ENCODE measurements around the gene ADGRG7.
A peak's percentile ranks its signal among the peaks of the same experiment; 100 is the strongest.

Gene ADGRG7

GRCh38 chr3:100627491-100627890 lies 18.1 kb downstream of the ADGRG7 start:
- Mint-ChIP-seq H3K4me1 (no peaks in the 10 kb centered on the region), H3K4me3 (no peak overlapping the region), H3K27ac (peak overlapping the region in 1 of 2 donors; percentile 34), H3K9me3 (peaks cover 10 to 14% of the 10 kb centered on the region in 2 donors), H3K27me3 (peaks cover 28% of the 10 kb centered on the region)
- ATAC-seq (no peak), DNase-seq (no peak)

- Mint-ChIP-seq H3K27me3 (peaks cover 28% of the 10 kb centered on the region), H3K4me3 (no peak overlapping the region), H3K27ac (no peak overlapping the region), H3K9me3 (peaks cover 6% of the 10 kb centered on the region in 2 donors), H3K4me1 (no peaks in the 10 kb centered on the region)
- ATAC-seq (no peak), DNase-seq (no peak)
Measured at GRCh38 chr3:100629421-100630127, 20.2 kb downstream of the ADGRG7 start.

GRCh38 chr3:100630664-100631063 lies 21.3 kb downstream of the ADGRG7 start:
- Mint-ChIP-seq H3K4me1 (no peaks in the 10 kb centered on the region), H3K27ac (no peak overlapping the region), H3K4me3 (no peak overlapping the region), H3K27me3 (peaks cover 28% of the 10 kb centered on the region), H3K9me3 (peaks cover 0 to 4% of the 10 kb centered on the region in 2 donors)
- no peak for DNase-seq
- no peak for ATAC-seq

GRCh38 chr3:100631236-100631635 lies 21.8 kb downstream of the ADGRG7 start:
- ATAC-seq (no peak), DNase-seq (no peak)
- Mint-ChIP-seq H3K27ac (no peak overlapping the region), H3K4me1 (no peaks in the 10 kb centered on the region), H3K27me3 (peaks cover 28% of the 10 kb centered on the region), H3K4me3 (no peak overlapping the region), H3K9me3 (peaks cover 0 to 4% of the 10 kb centered on the region in 2 donors)

GRCh38 chr3:100634493-100635272 lies 25.3 kb downstream of the ADGRG7 start:
- Mint-ChIP-seq H3K27ac (no peak overlapping the region), H3K27me3 (peaks cover 14% of the 10 kb centered on the region), H3K4me1 (no peaks in the 10 kb centered on the region), H3K4me3 (no peak overlapping the region), H3K9me3 (no peaks in the 10 kb centered on the region)
- DNase-seq, result peak; percentile 29 to 34
- peak; percentile 69 for ATAC-seq

GRCh38 chr3:100635273-100635701 lies 25.9 kb downstream of the ADGRG7 start:
- Mint-ChIP-seq H3K27ac (no peak overlapping the region), H3K9me3 (no peaks in the 10 kb centered on the region), H3K4me3 (no peak overlapping the region), H3K27me3 (peaks cover 16% of the 10 kb centered on the region), H3K4me1 (no peaks in the 10 kb centered on the region)
- DNase-seq (no peak), ATAC-seq (no peak)

- DNase-seq (no peak), ATAC-seq (no peak)
- no peaks in the 10 kb centered on the region for H3K9me3 Mint-ChIP-seq
- peaks cover 9% of the 10 kb centered on the region for H3K4me1 Mint-ChIP-seq
- H3K4me3 Mint-ChIP-seq, result no peak overlapping the region
- no peak overlapping the region for H3K27ac Mint-ChIP-seq
- peaks cover 13% of the 10 kb centered on the region for H3K27me3 Mint-ChIP-seq
Measured at GRCh38 chr3:100637197-100637631, 27.8 kb downstream of the ADGRG7 start.

GRCh38 chr3:100640633-100641032 lies 31.2 kb downstream of the ADGRG7 start:
- no peaks in the 10 kb centered on the region for H3K9me3 Mint-ChIP-seq
- peaks cover 13% of the 10 kb centered on the region for H3K27me3 Mint-ChIP-seq
- ATAC-seq (no peak), DNase-seq (no peak)
- no peak overlapping the region for H3K27ac Mint-ChIP-seq
- no peak overlapping the region for H3K4me3 Mint-ChIP-seq
- H3K4me1 Mint-ChIP-seq, result peaks cover 9% of the 10 kb centered on the region

GRCh38 chr3:100641471-100642032 lies 32.2 kb downstream of the ADGRG7 start:
- peak; percentile 39 for ATAC-seq
- peaks cover 9% of the 10 kb centered on the region for H3K4me1 Mint-ChIP-seq
- no peak overlapping the region for H3K4me3 Mint-ChIP-seq
- no peak for DNase-seq
- no peak overlapping the region for H3K27ac Mint-ChIP-seq
- H3K9me3 Mint-ChIP-seq, result no peaks in the 10 kb centered on the region
- peaks cover 13% of the 10 kb centered on the region for H3K27me3 Mint-ChIP-seq

- Mint-ChIP-seq H3K4me3 (no peak overlapping the region), H3K27ac (no peak overlapping the region), H3K27me3 (no peaks in the 10 kb centered on the region), H3K4me1 (peaks cover 16% of the 10 kb centered on the region), H3K9me3 (no peaks in the 10 kb centered on the region)
- ATAC-seq (no peak), DNase-seq (no peak)
Measured at GRCh38 chr3:100645913-100646312, 36.5 kb downstream of the ADGRG7 start.

- Mint-ChIP-seq H3K4me3 (no peak overlapping the region), H3K4me1 (peaks cover 15% of the 10 kb centered on the region), H3K27me3 (no peaks in the 10 kb centered on the region), H3K9me3 (no peaks in the 10 kb centered on the region), H3K27ac (no peak overlapping the region)
- ATAC-seq (no peak), DNase-seq (no peak)
Measured at GRCh38 chr3:100647171-100647570, 37.8 kb downstream of the ADGRG7 start.

- H3K27ac Mint-ChIP-seq, result no peak overlapping the region
- no peaks in the 10 kb centered on the region for H3K9me3 Mint-ChIP-seq
- no peak for ATAC-seq
- no peak overlapping the region for H3K4me3 Mint-ChIP-seq
- DNase-seq, result no peak
- H3K27me3 Mint-ChIP-seq, result no peaks in the 10 kb centered on the region
- peaks cover 15% of the 10 kb centered on the region for H3K4me1 Mint-ChIP-seq
Measured at GRCh38 chr3:100647657-100648056, 38.3 kb downstream of the ADGRG7 start.

GRCh38 chr3:100650651-100651619 lies 41.5 kb downstream of the ADGRG7 start:
- Mint-ChIP-seq H3K4me3 (peak overlapping the region; percentile 75 to 83), H3K4me1 (peaks cover 15% of the 10 kb centered on the region), H3K27me3 (no peaks in the 10 kb centered on the region), H3K27ac (peak overlapping the region; percentile 77 to 92), H3K9me3 (no peaks in the 10 kb centered on the region)
- peak; percentile 98 for ATAC-seq
- DNase-seq, result peak in 1 of 2 donors; percentile 12

- ATAC-seq (no peak), DNase-seq (no peak)
- H3K9me3 Mint-ChIP-seq, result no peaks in the 10 kb centered on the region
- no peak overlapping the region for H3K4me3 Mint-ChIP-seq
- H3K27me3 Mint-ChIP-seq, result no peaks in the 10 kb centered on the region
- peaks cover 15% of the 10 kb centered on the region for H3K4me1 Mint-ChIP-seq
- no peak overlapping the region for H3K27ac Mint-ChIP-seq
Measured at GRCh38 chr3:100653604-100654294, 44.3 kb downstream of the ADGRG7 start.

All from stimulated activated naive CD8-positive, alpha-beta T cell treated with anti-CD3 and anti-CD28 coated beads, Interleukin-15, amount 100 ng/mL, for 72 hours (primary cell).